ENCODE measurements around the gene RNASE2. TPM values are rescaled to one million over a fixed set of nuclear protein-coding genes. Genes with fewer than 3 reads are reported as not detected.
"Not testable (repeated sequence)": the region's sequence is repeated elsewhere in the genome, so short reads cannot be mapped to it uniquely, and the experiment has no call there.

Gene RNASE2
- total RNA-seq, 1 donor from 2014 or later = 1.4 TPM

- DNase-seq (ENCODE audit: low spot score) = no peak
These were observed 27.5 kb downstream of the RNASE2 start for GRCh38 chr14:20982646-20983369.

- DNase-seq (ENCODE audit: low spot score) = not testable (repeated sequence)
These were observed 30.4 kb downstream of the RNASE2 start for GRCh38 chr14:20985650-20986049.

DNA sequence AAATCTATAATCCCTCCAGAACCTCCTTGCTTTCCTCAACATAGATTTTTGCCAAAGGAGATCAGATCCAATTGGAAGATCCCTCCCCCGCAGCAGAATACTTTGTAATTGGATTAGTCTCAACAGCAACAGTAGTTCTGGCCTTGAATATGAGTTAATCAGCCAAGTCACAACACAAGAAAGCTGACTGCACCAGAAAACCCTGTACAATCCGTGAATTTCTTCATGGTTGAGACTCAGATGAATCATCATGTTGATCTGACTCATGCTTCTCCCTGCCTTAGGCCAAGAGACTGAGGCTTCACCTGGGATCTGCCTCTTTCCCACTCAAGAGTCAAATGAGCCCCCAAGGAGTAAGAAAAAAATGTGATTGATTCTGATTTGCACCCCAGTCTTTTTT, 31.5 kb downstream of the RNASE2 start:
- DNase-seq (ENCODE audit: low spot score) = peak; percentile 61

DNA sequence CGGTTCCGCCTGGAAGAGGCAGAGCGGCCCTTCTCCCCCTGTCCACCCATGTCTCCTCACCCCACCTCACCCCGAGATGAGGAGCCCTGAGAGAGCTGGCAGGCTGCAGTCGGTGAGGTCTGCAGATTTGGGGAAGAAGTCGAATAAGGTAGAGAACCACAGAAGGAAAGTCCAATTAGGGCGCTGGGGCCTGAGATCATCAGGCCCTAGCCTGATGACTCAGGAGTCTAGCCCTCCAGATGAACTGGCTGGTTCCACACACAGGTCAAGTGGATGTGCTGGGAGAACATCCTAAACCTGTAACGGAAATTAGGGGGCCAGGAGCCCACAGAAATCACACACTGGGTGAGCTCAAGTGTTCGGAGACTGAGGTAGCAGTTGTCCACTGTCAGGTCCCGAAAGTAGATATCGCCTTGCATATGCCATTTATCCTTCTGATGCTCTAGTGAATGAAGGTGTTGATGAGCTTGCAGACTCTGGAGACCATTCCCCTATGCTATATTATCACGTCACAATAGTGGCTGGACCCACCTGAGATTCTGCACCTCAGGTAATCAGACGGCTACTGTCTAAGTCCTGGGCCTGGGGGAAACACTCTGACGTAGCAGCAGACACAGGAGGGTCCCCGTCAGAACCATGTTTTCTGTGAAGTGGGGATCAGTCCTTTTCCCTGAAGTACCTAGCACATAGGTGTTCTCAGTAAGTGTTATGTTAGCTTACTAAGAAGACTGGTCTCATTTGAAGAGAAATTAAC, 33.6 kb downstream of the RNASE2 start:
- DNase-seq (ENCODE audit: low spot score) = no peak

DNA sequence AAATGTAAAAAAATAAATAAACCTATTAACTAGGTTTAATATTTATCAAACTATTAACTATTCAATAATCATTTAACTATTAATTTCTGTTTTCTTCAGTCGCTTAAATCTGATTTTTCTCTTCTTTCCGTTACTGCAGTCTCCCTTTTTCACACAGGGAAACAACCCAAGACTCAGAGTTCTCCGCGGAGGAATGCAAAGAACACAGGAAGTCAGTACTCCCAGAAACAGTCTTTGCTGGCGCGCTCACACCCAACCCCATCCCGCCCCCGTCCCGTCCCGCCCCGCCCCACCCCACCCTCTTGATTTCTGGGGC, 34.1 kb downstream of the RNASE2 start:
- DNase-seq (ENCODE audit: low spot score) = no peak

GRCh38 chr14:20989787-20990600, 34.7 kb downstream of the RNASE2 start, which contains the start of gene METTL17:
Gene METTL17, plus strand, starts transcription at chr14:20989980. Its CDS starts 23 bp downstream, at chr14:20990003.
- DNase-seq (ENCODE audit: low spot score) = peak; percentile 99

DNA sequence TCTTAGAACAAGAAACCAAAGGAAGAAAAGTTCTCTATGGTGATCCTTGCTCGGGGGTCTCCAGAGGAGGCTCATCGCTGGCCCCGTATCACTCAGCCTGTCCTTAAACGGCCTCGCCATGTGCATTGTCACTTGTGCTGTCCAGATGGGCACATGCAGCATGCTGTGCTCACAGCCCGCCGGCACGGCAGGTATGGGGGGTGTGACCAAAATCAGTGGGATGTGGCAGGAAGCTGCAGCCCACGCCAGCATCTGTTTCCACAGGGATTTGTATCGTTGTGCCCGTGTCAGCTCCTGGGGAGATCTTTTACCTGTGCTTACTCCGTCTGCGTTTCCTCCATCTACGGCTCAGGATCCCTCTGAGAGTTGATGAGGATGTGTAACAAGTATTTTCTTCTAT, 41.2 kb downstream of the RNASE2 start:
- DNase-seq (ENCODE audit: low spot score) = no peak

GRCh38 chr14:20997115-20997514, 41.8 kb downstream of the RNASE2 start:
- DNase-seq (ENCODE audit: low spot score) = no peak

DNA sequence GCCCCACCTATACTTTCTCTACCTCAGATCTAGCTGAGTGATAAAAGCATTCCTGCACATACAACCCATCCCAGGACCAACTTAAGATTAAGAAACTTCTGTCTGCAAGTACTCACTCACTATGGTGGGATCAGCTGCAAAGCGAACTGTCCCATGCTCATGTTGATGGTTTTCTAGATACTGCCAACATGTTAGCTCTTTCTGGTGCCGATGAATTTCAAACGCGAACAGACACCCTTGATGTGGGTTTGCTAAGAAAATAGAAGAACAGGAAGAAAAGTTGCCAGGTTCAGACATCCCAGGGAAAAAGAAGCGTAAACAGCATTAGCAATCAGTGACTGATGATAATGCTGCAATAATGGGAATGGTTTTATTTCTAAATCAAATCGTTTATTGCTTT, 42.3 kb downstream of the RNASE2 start:
- DNase-seq (ENCODE audit: low spot score) = peak; percentile 38

- peak; percentile 44 for DNase-seq (ENCODE audit: low spot score)
These were observed 42.9 kb downstream of the RNASE2 start for GRCh38 chr14:20998139-20998538.

GRCh38 chr14:20998674-20999366, 43.5 kb downstream of the RNASE2 start, which contains the start of gene SLC39A2:
Gene SLC39A2, plus strand, starts transcription at chr14:20999293. Its CDS starts 154 bp downstream, at chr14:20999447.
- DNase-seq (ENCODE audit: low spot score) = peak; percentile 95

GRCh38 chr14:20999591-20999990, 44.3 kb downstream of the RNASE2 start:
- no peak for DNase-seq (ENCODE audit: low spot score)

DNA sequence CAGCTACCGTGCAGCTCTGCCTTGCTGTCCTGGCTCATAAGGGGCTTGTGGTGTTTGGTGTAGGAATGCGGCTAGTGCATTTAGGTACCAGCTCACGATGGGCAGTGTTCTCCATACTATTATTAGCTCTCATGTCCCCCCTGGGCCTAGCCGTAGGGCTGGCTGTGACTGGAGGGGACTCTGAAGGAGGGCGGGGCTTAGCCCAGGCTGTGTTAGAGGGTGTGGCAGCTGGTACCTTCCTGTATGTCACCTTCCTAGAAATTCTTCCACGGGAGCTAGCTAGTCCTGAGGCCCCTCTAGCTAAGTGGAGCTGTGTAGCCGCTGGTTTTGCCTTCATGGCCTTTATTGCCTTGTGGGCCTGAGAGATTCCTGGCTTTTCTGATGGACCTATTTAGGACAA, 45.9 kb downstream of the RNASE2 start:
- no peak for DNase-seq (ENCODE audit: low spot score)

GRCh38 chr14:21003788-21004346, 48.6 kb downstream of the RNASE2 start:
- peak; percentile 50 for DNase-seq (ENCODE audit: low spot score)

Other genes with a start within 250 kb of the RNASE2 start
- not detected for gene EDDM3A, start 209.6 kb upstream of the RNASE2 start, total RNA-seq (ENCODE audit: insufficient read depth, low replicate concordance)
- gene EDDM3B, start 187.1 kb upstream of the RNASE2 start, total RNA-seq (ENCODE audit: insufficient read depth, low replicate concordance) = 1.9 TPM
- 18.3 TPM for gene RNASE6, start 174.2 kb upstream of the RNASE2 start, total RNA-seq (ENCODE audit: insufficient read depth, low replicate concordance)
- 227 TPM for gene RNASE1, start 152.6 kb upstream of the RNASE2 start, total RNA-seq (ENCODE audit: insufficient read depth, low replicate concordance)
- 0.96 TPM for gene RNASE3, start 64.1 kb upstream of the RNASE2 start, total RNA-seq (ENCODE audit: insufficient read depth, low replicate concordance)
- 39.7 TPM for gene METTL17, start 34.5 kb downstream of the RNASE2 start, total RNA-seq (ENCODE audit: insufficient read depth, low replicate concordance)
- not detected for gene SLC39A2, start 43.8 kb downstream of the RNASE2 start, total RNA-seq (ENCODE audit: insufficient read depth, low replicate concordance)
- 40.2 TPM for gene NDRG2, start 69.6 kb downstream of the RNASE2 start, total RNA-seq (ENCODE audit: insufficient read depth, low replicate concordance)
- gene TPPP2, start 74.7 kb downstream of the RNASE2 start, total RNA-seq (ENCODE audit: insufficient read depth, low replicate concordance) = not detected
- not detected for gene RNASE13, start 79.3 kb downstream of the RNASE2 start, total RNA-seq (ENCODE audit: insufficient read depth, low replicate concordance)
- 4.1 TPM for gene RNASE7, start 86.9 kb downstream of the RNASE2 start, total RNA-seq (ENCODE audit: insufficient read depth, low replicate concordance)
- not detected for gene RNASE8, start 102.3 kb downstream of the RNASE2 start, total RNA-seq (ENCODE audit: insufficient read depth, low replicate concordance)
- gene ARHGEF40, start 114.8 kb downstream of the RNASE2 start, total RNA-seq (ENCODE audit: insufficient read depth, low replicate concordance) = 63.8 TPM
- 43.3 TPM for gene ZNF219, start 143.2 kb downstream of the RNASE2 start, total RNA-seq (ENCODE audit: insufficient read depth, low replicate concordance)
- not detected for gene TMEM253, start 145.6 kb downstream of the RNASE2 start, total RNA-seq (ENCODE audit: insufficient read depth, low replicate concordance)
- gene OR5AU1, start 200.6 kb downstream of the RNASE2 start, total RNA-seq (ENCODE audit: insufficient read depth, low replicate concordance) = 8.4 TPM

Measured in umbilical cord (tissue), 2 donors.